Activated CD4-positive, alpha-beta T cell treated with anti-CD3 and anti-CD28 coated beads, Interleukin-2, amount 50 U/mL, for 4 hours (primary cell): Measurements from ENCODE around the gene MORN3.
A peak's percentile ranks its signal among the peaks of the same experiment; 100 is the strongest.
"Not testable (repeated sequence)": the region's sequence is repeated elsewhere in the genome, so short reads cannot be mapped to it uniquely, and the experiment has no call there.

Experiments
- DNase-seq, 2 experiments: peaks; one replicate each; pipeline ENCODE4 v3.0.0-alpha.2; 2020

Gene MORN3

GRCh38 chr12:121689430-121689829, 20.0 kb upstream of the MORN3 start:
- DNase-seq = no peak

GRCh38 chr12:121688966-121689365, 19.5 kb upstream of the MORN3 start:
- DNase-seq = no peak

GRCh38 chr12:121679661-121680197, 10.3 kb upstream of the MORN3 start:
- DNase-seq = not testable (repeated sequence)

GRCh38 chr12:121678716-121679300, 9.4 kb upstream of the MORN3 start:
- DNase-seq = no peak

GRCh38 chr12:121678305-121678704, 8.9 kb upstream of the MORN3 start:
- no peak for DNase-seq

- no peak for DNase-seq
Observed at GRCh38 chr12:121676190-121676589, 6.7 kb upstream of the MORN3 start.

GRCh38 chr12:121673013-121673511, 3.6 kb upstream of the MORN3 start:
- no peak for DNase-seq

- DNase-seq = peak; percentile 51 to 60
Observed at GRCh38 chr12:121668750-121669520, 519 bp downstream of the MORN3 start.

- DNase-seq = not testable (repeated sequence)
Observed at GRCh38 chr12:121666829-121667228, 2.6 kb downstream of the MORN3 start.

- no peak for DNase-seq
Observed at GRCh38 chr12:121663610-121663929, 5.9 kb downstream of the MORN3 start.

- not testable (repeated sequence) for DNase-seq
Observed at GRCh38 chr12:121661353-121662105, 7.9 kb downstream of the MORN3 start.

GRCh38 chr12:121657305-121658008, 12.0 kb downstream of the MORN3 start:
- DNase-seq = no peak

GRCh38 chr12:121656122-121656521, 13.3 kb downstream of the MORN3 start:
- DNase-seq = no peak

- DNase-seq = no peak
Observed at GRCh38 chr12:121653999-121654398, 15.5 kb downstream of the MORN3 start.

GRCh38 chr12:121652767-121653497, 16.5 kb downstream of the MORN3 start:
- no peak for DNase-seq

GRCh38 chr12:121651320-121651719, 18.1 kb downstream of the MORN3 start:
- no peak for DNase-seq

GRCh38 chr12:121649819-121650353, 19.6 kb downstream of the MORN3 start:
- DNase-seq = no peak

GRCh38 chr12:121649322-121649721, 20.1 kb downstream of the MORN3 start:
- DNase-seq = no peak

- DNase-seq = no peak
Observed at GRCh38 chr12:121648458-121649028, 20.9 kb downstream of the MORN3 start.

GRCh38 chr12:121641343-121641630, 28.2 kb downstream of the MORN3 start:
- no peak for DNase-seq

- no peak for DNase-seq
Observed at GRCh38 chr12:121638298-121639202, 30.9 kb downstream of the MORN3 start.
